MM.1S (cell line): Measurements from ENCODE around the gene CDCP2.

ENCODE experiments used
- EZH2 ChIP-seq: fragments of 300-600 bp; sonication (generic); optimal IDR thresholded peaks from 2 replicates; pipeline ENCODE3; 2017; ENCODE audit warnings: low read depth, mild to moderate bottlenecking, antibody characterized with exemption, low read length, mixed read lengths
- EZH2phosphoT487 ChIP-seq: fragments of 300-600 bp; sonication (generic); IDR thresholded peaks from 2 replicates; pipeline ENCODE4 v1.6.1; 2018; ENCODE audit warnings: antibody characterized with exemption, low read length
- TF ChIP-seq, protein P1 (sequence below): fragments of 300-600 bp; sonication (generic); IDR thresholded peaks from 2 replicates; pipeline ENCODE4 v1.5.1; 2016; ENCODE audit warnings: antibody characterized with exemption, low read length, mixed read lengths

DNA sequence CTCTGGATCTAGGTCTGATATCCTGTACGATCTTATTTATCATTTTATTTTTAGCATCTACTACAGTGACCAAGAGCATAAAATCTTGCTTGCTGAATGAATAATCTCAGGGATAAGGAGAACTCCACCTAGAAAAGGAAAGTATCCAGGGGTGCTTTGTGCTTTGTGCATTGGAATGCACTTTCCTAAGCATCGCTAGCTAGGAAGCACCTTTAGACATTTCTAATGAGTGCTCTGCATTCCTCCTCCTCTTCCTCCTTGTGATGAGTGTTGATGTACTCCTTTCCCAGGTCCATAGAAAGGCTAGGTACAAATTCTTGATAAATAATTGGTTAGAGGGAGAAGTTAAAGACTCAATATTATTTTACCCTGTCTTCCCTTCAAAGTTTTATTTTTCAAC, 68.0 kb downstream of the CDCP2 start:
- TF ChIP-seq, protein P1, sequence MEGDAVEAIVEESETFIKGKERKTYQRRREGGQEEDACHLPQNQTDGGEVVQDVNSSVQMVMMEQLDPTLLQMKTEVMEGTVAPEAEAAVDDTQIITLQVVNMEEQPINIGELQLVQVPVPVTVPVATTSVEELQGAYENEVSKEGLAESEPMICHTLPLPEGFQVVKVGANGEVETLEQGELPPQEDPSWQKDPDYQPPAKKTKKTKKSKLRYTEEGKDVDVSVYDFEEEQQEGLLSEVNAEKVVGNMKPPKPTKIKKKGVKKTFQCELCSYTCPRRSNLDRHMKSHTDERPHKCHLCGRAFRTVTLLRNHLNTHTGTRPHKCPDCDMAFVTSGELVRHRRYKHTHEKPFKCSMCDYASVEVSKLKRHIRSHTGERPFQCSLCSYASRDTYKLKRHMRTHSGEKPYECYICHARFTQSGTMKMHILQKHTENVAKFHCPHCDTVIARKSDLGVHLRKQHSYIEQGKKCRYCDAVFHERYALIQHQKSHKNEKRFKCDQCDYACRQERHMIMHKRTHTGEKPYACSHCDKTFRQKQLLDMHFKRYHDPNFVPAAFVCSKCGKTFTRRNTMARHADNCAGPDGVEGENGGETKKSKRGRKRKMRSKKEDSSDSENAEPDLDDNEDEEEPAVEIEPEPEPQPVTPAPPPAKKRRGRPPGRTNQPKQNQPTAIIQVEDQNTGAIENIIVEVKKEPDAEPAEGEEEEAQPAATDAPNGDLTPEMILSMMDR = no peak
- TF ChIP-seq EZH2 (no peak), EZH2phosphoT487 (no peak)
